IMR-90 (cell line): ENCODE measurements around the gene MED26. TPM values are rescaled to one million over a fixed set of nuclear protein-coding genes. Genes with fewer than 3 reads are reported as not detected.

Experiments used
- ATAC-seq: fragments of 200-7000 bp; cut with Tn5 transposase; 2 replicates; pipeline ENCODE4 v1.9.1; 2020; ENCODE audit warnings: low read depth, mild to moderate bottlenecking, moderate library complexity
- BruUV-seq: library from RNA; stranded (reverse); fragments of 400-500 nt; replicated peaks from 2 replicates; lab custom pipeline; 2021; lab: Mats Ljungman, UMichigan
- CTCF ChIA-PET: fragments of 300-600 bp; formaldehyde crosslinking; extraction: SDS; loops from one replicate; lab custom pipeline; 2021; ENCODE audit warnings: antibody characterized with exemption; lab: Yijun Ruan, JAX
- POLR2A ChIA-PET: fragments of 300-600 bp; sonication (Branson Sonifier 250); formaldehyde crosslinking; loops from one replicate; lab custom pipeline; 2022; ENCODE audit warnings: antibody characterized with exemption; ENCODE audit not compliant: unreplicated experiment; lab: Charles Lee
- DNase-seq: peaks from one replicate; pipeline ENCODE4 v3.0.0; 2013
- H2AFZ ChIP-seq: replicated peaks from 2 replicates; pipeline ENCODE3; 2013; ENCODE audit warnings: low read length, mild to moderate bottlenecking; ENCODE audit not compliant: poor library complexity
- H2AK5ac ChIP-seq: 2 replicates; pipeline ENCODE4 v1.6.1; 2013; ENCODE audit warnings: low read depth, low read length, inconsistent platforms
- H2AK9ac ChIP-seq: replicated peaks from 2 replicates; pipeline ENCODE3; 2013; ENCODE audit warnings: mild to moderate bottlenecking, low read depth, low read length, moderate library complexity; ENCODE audit not compliant: poor library complexity
- H2BK120ac ChIP-seq: 2 replicates; pipeline ENCODE4 v1.6.1; 2013; ENCODE audit warnings: low read depth, low read length, inconsistent platforms
- H2BK15ac ChIP-seq: 3 replicates; pipeline ENCODE4 v1.6.1; 2013; ENCODE audit warnings: low read depth, low read length, inconsistent platforms
- H2BK20ac ChIP-seq: 2 replicates; pipeline ENCODE4 v1.6.1; 2013; ENCODE audit warnings: low read depth, mild to moderate bottlenecking, inconsistent platforms, low read length, moderate library complexity
- H2BK5ac ChIP-seq: 2 replicates; pipeline ENCODE4 v1.6.1; 2013; ENCODE audit warnings: mild to moderate bottlenecking, low read depth, low read length, inconsistent platforms; ENCODE audit not compliant: poor library complexity, severe bottlenecking
- H3K14ac ChIP-seq: replicated peaks from 2 replicates; pipeline ENCODE4 v1.6.1; 2013; ENCODE audit warnings: low read depth, low read length, inconsistent platforms
- H3K18ac ChIP-seq: 2 replicates; pipeline ENCODE4 v1.6.1; 2013; ENCODE audit warnings: low read depth, low read length, control low read depth
- H3K23ac ChIP-seq: 2 replicates; pipeline ENCODE4 v1.6.1; 2013; ENCODE audit warnings: low read depth, low read length, inconsistent platforms
- H3K27ac ChIP-seq: 2 replicates; pipeline ENCODE4 v1.5.1; 2013; ENCODE audit warnings: mild to moderate bottlenecking, control low read depth, low read length; ENCODE audit not compliant: insufficient read depth
- H3K27me3 ChIP-seq: 2 replicates; pipeline ENCODE4 v1.6.1; 2013; ENCODE audit warnings: low read length; ENCODE audit not compliant: control insufficient read depth, insufficient read depth
- H3K36me3 ChIP-seq: 2 replicates; pipeline ENCODE4 v1.6.1; 2013; ENCODE audit warnings: low read length, mixed read lengths; ENCODE audit not compliant: control insufficient read depth, insufficient read depth
- H3K4ac ChIP-seq: 2 replicates; pipeline ENCODE4 v1.6.1; 2013; ENCODE audit warnings: low read depth, low read length, inconsistent platforms
- H3K4me1 ChIP-seq: 2 replicates; pipeline ENCODE4 v1.6.1; 2013; ENCODE audit warnings: low read length, mixed read lengths; ENCODE audit not compliant: control insufficient read depth, insufficient read depth
- H3K4me2 ChIP-seq: 2 replicates; pipeline ENCODE4 v1.6.1; 2013; ENCODE audit warnings: low read depth, mild to moderate bottlenecking, control low read depth, low read length, moderate library complexity
- H3K4me3 ChIP-seq: 2 replicates; pipeline ENCODE4 v1.5.1; 2013; ENCODE audit warnings: low read depth, mild to moderate bottlenecking, control low read depth, low read length, moderate library complexity; ENCODE audit not compliant: insufficient read depth
- H3K56ac ChIP-seq: 2 replicates; pipeline ENCODE4 v1.6.1; 2013; ENCODE audit warnings: low read length, inconsistent platforms; ENCODE audit not compliant: insufficient read depth; ENCODE audit errors: extremely low read depth
- H3K79me1 ChIP-seq, 2 experiments: 2 replicates each; pipeline ENCODE4 v1.6.1; 2013; ENCODE audit warnings: low read length in 2 of 2, inconsistent platforms in 1 of 2, low read depth in 1 of 2
- H3K9ac ChIP-seq: 2 replicates; pipeline ENCODE4 v1.6.1; 2013; ENCODE audit warnings: low read depth, low read length, control low read depth
- H3K9me1 ChIP-seq: 2 replicates; pipeline ENCODE4 v1.6.1; 2013; ENCODE audit warnings: low read length, inconsistent platforms; ENCODE audit not compliant: insufficient read depth
- H3K9me3 ChIP-seq: 2 replicates; pipeline ENCODE4 v1.6.1; 2013; ENCODE audit warnings: low read length; ENCODE audit not compliant: control insufficient read depth, insufficient read depth
- H4K20me1 ChIP-seq: 2 replicates; pipeline ENCODE4 v1.6.1; 2013; ENCODE audit warnings: low read length, inconsistent platforms; ENCODE audit not compliant: insufficient read depth
- H4K5ac ChIP-seq: 2 replicates; pipeline ENCODE4 v1.6.1; 2013; ENCODE audit warnings: mild to moderate bottlenecking, low read depth, low read length, control low read depth
- H4K8ac ChIP-seq, 2 experiments: 2 replicates each; pipeline ENCODE4 v1.6.1; 2013; ENCODE audit warnings: low read depth in 2 of 2, low read length in 2 of 2, control low read depth in 1 of 2, inconsistent platforms in 1 of 2
- H4K91ac ChIP-seq: 2 replicates; pipeline ENCODE4 v1.6.1; 2013; ENCODE audit warnings: low read depth, low read length, inconsistent platforms; ENCODE audit not compliant: insufficient read depth
- BHLHE40 ChIP-seq: fragments of 150-350 bp; IDR thresholded peaks from 2 replicates; pipeline ENCODE4 v1.6.1; 2016; ENCODE audit warnings: mild to moderate bottlenecking, low read depth, low read length
- CEBPB ChIP-seq: IDR thresholded peaks from 2 replicates; pipeline ENCODE4 v1.6.1; 2012; ENCODE audit warnings: low read depth, low read length, improper control_type of control experiment
- CHD1 ChIP-seq: IDR thresholded peaks from 2 replicates; pipeline ENCODE4 v1.6.1; 2012; ENCODE audit warnings: low read depth, low read length, improper control_type of control experiment
- FOS ChIP-seq: fragments of 150-350 bp; IDR thresholded peaks from 2 replicates; pipeline ENCODE4 v1.6.1; 2016; ENCODE audit warnings: low read depth, low read length
- MAFK ChIP-seq: IDR thresholded peaks from 2 replicates; pipeline ENCODE4 v1.6.1; 2012; ENCODE audit warnings: low read depth, low read length, improper control_type of control experiment
- MAZ ChIP-seq: IDR thresholded peaks from 2 replicates; pipeline ENCODE4 v1.6.1; 2012; ENCODE audit warnings: low read depth, mild to moderate bottlenecking, low read length, improper control_type of control experiment, moderate library complexity, borderline replicate concordance
- NFE2L2 ChIP-seq: fragments of 150-350 bp; IDR thresholded peaks from 2 replicates; pipeline ENCODE4 v1.6.1; 2016; ENCODE audit warnings: low read depth, mild to moderate bottlenecking, low read length
- POLR2A ChIP-seq: IDR thresholded peaks from 2 replicates; pipeline ENCODE4 v1.6.1; 2012; ENCODE audit warnings: mild to moderate bottlenecking, low read depth, low read length
- RAD21 ChIP-seq: IDR thresholded peaks from 2 replicates; pipeline ENCODE4 v1.6.1; 2012; ENCODE audit warnings: low read length, improper control_type of control experiment
- RCOR1 ChIP-seq: IDR thresholded peaks from 2 replicates; pipeline ENCODE4 v1.6.1; 2012; ENCODE audit warnings: mild to moderate bottlenecking, low read length, improper control_type of control experiment; ENCODE audit not compliant: insufficient replicate concordance
- RFX5 ChIP-seq: IDR thresholded peaks from 2 replicates; pipeline ENCODE4 v1.8.0; 2012; ENCODE audit warnings: low read depth, mild to moderate bottlenecking, low read length, moderate library complexity
- SMC3 ChIP-seq: fragments of 150-350 bp; IDR thresholded peaks from 2 replicates; pipeline ENCODE4 v1.6.1; 2016; ENCODE audit warnings: low read depth, mild to moderate bottlenecking, antibody characterized with exemption, low read length, moderate library complexity
- WGBS, 2 experiments: methylation state at CpG; one replicate each; pipeline versions ENCODE4 v1.1.5 to v1.1.7; 2013; ENCODE audit warnings: missing lambda C conversion rate in 2 of 2; ENCODE audit not compliant: insufficient read length in 1 of 2; ENCODE audit errors: extremely low coverage in 2 of 2; 5-methylcytosine and 5-hydroxymethylcytosine counted together
- dilution Hi-C: fragments of 300-500 bp; cut with HindIII; formaldehyde crosslinking; loops from one replicate; pipeline ENCODE4 v1.14.3; 2018; ENCODE audit warnings: low sequenced_read_pairs; ENCODE audit not compliant: unreplicated experiment
- in situ Hi-C: fragments of 300-500 bp; cut with MboI; formaldehyde crosslinking; loops from 3 replicates; pipeline ENCODE4 v1.14.3; 2019; ENCODE audit warnings: low sequenced_read_pairs, inconsistent platforms, mixed read lengths
- intact Hi-C: fragments of 100-400 bp; cut with micrococcal nuclease; formaldehyde crosslinking; loops from 2 replicates; pipeline ENCODE4 v1.10.0; 2022
- polyA plus RNA-seq, 3 experiments: library from polyadenylated mRNA; depleted of rRNA; stranded (reverse); fragments of >200 nt; gene quantifications; 2 replicates each; pipeline ENCODE4 v1.2.3, GENCODE V29; 2012; ENCODE audit warnings: low replicate concordance in 1 of 3
- total RNA-seq: library from RNA; depleted of rRNA; stranded (reverse); fragments of >200 nt; gene quantifications from 2 replicates; pipeline ENCODE4 v1.2.3, GENCODE V29; 2012
- TF ChIP-seq, protein P1 (sequence below): conservative IDR thresholded peaks from 2 replicates; pipeline ENCODE4 v1.5.1; 2012; ENCODE audit warnings: mild to moderate bottlenecking, low read depth, low read length, improper control_type of control experiment
- TF ChIP-seq, protein P2 (sequence below): fragments of 150-350 bp; IDR thresholded peaks from 2 replicates; pipeline ENCODE4 v1.6.1; 2016; ENCODE audit warnings: low read depth, mild to moderate bottlenecking, low read length, moderate library complexity, borderline replicate concordance
- TF ChIP-seq, protein P3 (sequence below): fragments of 150-350 bp; IDR thresholded peaks from 2 replicates; pipeline ENCODE4 v1.6.1; 2017; ENCODE audit warnings: mild to moderate bottlenecking, antibody characterized with exemption, low read length, low read depth

The MED26 gene
- total and polyA plus RNA-seq, 2 of the 4 experiments (the other 2 are of a cell fraction): 2.0 to 4.0 TPM

DNA sequence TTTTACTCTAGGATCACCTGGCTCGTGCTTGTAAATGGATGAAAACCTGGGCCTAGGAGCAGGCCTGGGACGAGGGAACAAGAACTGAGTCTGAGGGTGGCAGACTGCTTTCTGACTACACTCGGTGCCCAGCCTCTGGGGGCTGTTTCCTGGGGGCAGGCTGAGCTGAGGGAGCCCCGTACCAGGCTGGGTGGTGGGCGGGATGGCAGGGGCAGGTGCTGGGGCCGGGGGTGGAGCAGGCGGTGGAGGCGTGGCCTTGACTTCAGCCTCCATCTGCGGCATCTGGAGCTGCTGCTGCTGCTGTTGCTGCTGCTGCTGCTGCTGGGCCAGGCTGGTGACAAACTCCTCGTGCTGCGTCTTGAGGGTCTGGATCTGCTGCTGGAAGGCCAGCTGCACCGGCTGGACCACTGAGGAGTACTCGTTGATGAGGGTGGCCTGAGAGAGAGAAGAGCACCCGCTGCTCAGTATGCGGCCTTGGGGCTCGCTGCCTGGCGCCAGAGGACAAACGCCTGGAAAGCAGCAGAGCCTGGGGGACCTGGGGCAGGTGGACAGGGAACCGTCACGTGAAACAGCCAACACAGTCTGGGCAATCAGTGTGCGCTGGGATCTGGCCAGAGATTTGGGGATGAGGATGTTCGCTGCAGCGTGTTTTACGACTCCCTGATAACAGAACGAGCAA is 98.4 kb downstream of the MED26 start:
- Histone ChIP-seq H2BK20ac (no peak overlapping the region), H4K91ac (no peak overlapping the region), H3K27me3 (no peaks in the 10 kb centered on the region), H4K20me1 (peaks cover 24% of the 10 kb centered on the region; the same call in 1 of the 2 replicates), H4K5ac (no peak overlapping the region), H3K23ac (no peak overlapping the region), H3K56ac (no peak overlapping the region), H3K4me3 (no peak overlapping the region), H2BK5ac (no peak overlapping the region), H3K9ac (no peak overlapping the region), H3K79me1 (peaks cover 14 to 24% of the 10 kb centered on the region in 2 experiments), H3K27ac (no peak overlapping the region), H2AK9ac (no peak overlapping the region), H2AK5ac (no peak overlapping the region), H3K4ac (no peak overlapping the region), H3K4me1 (no peaks in the 10 kb centered on the region), H4K8ac (no peak overlapping the region), H3K4me2 (no peak overlapping the region), H3K36me3 (peaks cover 88% of the 10 kb centered on the region), H2BK120ac (no peak overlapping the region), H3K9me3 (no peaks in the 10 kb centered on the region), H3K9me1 (no peaks in the 10 kb centered on the region), H3K14ac (no peak overlapping the region), H2BK15ac (no peak overlapping the region), H3K18ac (no peak overlapping the region), H2AFZ (no peak overlapping the region)
- no peak for DNase-seq
- intact Hi-C loops (no loop called here), dilution Hi-C loops (no loop called here), in situ Hi-C loops (no loop called here)
- BruUV-seq: no TSS peak
- POLR2A ChIA-PET: no interaction called here
- no peak for ATAC-seq
- 97% methylated on average over 21 of the region's 25 CpGs; no CpG with 5 or more reads in 1 of the 2 experiments for WGBS, 2 experiments
- TF ChIP-seq MAFK: no peak
- TF ChIP-seq BHLHE40: no peak
- no peak for TF ChIP-seq NFE2L2
- no peak for TF ChIP-seq CEBPB
- TF ChIP-seq RFX5: no peak
- no peak for TF ChIP-seq RCOR1
- no peak for TF ChIP-seq CHD1
- TF ChIP-seq, protein P1, sequence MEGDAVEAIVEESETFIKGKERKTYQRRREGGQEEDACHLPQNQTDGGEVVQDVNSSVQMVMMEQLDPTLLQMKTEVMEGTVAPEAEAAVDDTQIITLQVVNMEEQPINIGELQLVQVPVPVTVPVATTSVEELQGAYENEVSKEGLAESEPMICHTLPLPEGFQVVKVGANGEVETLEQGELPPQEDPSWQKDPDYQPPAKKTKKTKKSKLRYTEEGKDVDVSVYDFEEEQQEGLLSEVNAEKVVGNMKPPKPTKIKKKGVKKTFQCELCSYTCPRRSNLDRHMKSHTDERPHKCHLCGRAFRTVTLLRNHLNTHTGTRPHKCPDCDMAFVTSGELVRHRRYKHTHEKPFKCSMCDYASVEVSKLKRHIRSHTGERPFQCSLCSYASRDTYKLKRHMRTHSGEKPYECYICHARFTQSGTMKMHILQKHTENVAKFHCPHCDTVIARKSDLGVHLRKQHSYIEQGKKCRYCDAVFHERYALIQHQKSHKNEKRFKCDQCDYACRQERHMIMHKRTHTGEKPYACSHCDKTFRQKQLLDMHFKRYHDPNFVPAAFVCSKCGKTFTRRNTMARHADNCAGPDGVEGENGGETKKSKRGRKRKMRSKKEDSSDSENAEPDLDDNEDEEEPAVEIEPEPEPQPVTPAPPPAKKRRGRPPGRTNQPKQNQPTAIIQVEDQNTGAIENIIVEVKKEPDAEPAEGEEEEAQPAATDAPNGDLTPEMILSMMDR: no peak
- no peak for TF ChIP-seq POLR2A
- no peak for TF ChIP-seq RAD21
- TF ChIP-seq SMC3: no peak
- TF ChIP-seq MAZ: no peak
- TF ChIP-seq, protein P2, sequence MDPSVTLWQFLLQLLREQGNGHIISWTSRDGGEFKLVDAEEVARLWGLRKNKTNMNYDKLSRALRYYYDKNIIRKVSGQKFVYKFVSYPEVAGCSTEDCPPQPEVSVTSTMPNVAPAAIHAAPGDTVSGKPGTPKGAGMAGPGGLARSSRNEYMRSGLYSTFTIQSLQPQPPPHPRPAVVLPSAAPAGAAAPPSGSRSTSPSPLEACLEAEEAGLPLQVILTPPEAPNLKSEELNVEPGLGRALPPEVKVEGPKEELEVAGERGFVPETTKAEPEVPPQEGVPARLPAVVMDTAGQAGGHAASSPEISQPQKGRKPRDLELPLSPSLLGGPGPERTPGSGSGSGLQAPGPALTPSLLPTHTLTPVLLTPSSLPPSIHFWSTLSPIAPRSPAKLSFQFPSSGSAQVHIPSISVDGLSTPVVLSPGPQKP: no peak
- TF ChIP-seq, protein P3, sequence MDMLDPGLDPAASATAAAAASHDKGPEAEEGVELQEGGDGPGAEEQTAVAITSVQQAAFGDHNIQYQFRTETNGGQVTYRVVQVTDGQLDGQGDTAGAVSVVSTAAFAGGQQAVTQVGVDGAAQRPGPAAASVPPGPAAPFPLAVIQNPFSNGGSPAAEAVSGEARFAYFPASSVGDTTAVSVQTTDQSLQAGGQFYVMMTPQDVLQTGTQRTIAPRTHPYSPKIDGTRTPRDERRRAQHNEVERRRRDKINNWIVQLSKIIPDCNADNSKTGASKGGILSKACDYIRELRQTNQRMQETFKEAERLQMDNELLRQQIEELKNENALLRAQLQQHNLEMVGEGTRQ: no peak
- no peak for TF ChIP-seq FOS
- CTCF ChIA-PET: no interaction called here
